ENCODE results near the gene ANLN.
"Not testable (repeated sequence)": the region's sequence is repeated elsewhere in the genome, so short reads cannot be mapped to it uniquely, and the experiment has no call there.

The ANLN gene

DNA sequence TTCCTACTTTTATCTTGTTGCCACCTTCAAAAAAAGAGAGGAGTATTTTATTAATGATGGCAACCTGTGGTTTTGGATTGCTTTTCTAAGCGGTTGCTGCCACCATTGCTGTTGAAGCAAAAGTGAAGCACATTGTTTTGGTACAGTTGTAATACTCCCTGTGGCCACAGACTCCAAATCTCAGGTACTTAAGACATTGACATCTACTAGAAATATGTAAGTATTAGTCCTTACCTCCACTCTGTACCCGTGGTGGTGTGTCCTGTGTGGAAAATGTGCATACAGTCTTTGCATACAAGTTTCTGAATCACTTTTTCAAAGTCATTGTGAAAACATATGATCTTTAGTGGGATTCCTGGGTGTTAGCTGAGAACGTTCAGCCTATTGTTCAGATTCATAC is 85.7 kb downstream of the ANLN start:
- no peak overlapping the region for H3K4me3 ChIP-seq (ENCODE audit: low read depth, low read length)

DNA sequence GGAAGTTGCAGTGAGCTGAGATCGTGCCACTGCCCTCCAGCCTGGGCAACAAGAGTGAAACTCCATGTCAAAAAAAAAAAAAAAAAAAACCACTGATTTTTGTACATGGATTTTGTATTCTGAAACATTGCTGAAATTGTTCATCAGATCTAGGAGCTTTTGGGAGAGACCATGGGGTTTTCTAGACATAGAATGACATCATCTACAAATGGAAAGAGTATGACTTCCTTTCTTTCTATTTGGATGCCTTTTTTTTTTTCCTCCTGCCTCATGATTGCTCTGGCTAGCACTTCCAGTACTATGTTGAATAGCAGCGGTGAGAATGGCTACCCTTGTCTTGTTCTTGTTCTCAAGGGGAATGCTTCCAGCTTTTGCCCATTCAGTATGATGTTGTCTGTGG is 89.1 kb downstream of the ANLN start:
- TF ChIP-seq, protein P1, sequence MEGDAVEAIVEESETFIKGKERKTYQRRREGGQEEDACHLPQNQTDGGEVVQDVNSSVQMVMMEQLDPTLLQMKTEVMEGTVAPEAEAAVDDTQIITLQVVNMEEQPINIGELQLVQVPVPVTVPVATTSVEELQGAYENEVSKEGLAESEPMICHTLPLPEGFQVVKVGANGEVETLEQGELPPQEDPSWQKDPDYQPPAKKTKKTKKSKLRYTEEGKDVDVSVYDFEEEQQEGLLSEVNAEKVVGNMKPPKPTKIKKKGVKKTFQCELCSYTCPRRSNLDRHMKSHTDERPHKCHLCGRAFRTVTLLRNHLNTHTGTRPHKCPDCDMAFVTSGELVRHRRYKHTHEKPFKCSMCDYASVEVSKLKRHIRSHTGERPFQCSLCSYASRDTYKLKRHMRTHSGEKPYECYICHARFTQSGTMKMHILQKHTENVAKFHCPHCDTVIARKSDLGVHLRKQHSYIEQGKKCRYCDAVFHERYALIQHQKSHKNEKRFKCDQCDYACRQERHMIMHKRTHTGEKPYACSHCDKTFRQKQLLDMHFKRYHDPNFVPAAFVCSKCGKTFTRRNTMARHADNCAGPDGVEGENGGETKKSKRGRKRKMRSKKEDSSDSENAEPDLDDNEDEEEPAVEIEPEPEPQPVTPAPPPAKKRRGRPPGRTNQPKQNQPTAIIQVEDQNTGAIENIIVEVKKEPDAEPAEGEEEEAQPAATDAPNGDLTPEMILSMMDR (IDR thresholded peaks at IDR 0.05; ENCODE audit: low read depth, low read length): no peak
- in situ Hi-C loops (cut with HindIII; ENCODE audit: low sequenced_read_pairs): no loop called here
- H3K4me3 ChIP-seq (ENCODE audit: low read depth, low read length): no peak overlapping the region
- no peak for DNase-seq (ENCODE audit: low read depth, low spot score)

More for the DNA sequence above, 85.7 kb downstream of the ANLN start:
- in situ Hi-C loops (cut with HindIII; ENCODE audit: low sequenced_read_pairs): no loop called here
- TF ChIP-seq, protein P1 (IDR thresholded peaks at IDR 0.05; ENCODE audit: low read depth, low read length): no peak
- DNase-seq (ENCODE audit: low read depth, low spot score): no peak

DNA sequence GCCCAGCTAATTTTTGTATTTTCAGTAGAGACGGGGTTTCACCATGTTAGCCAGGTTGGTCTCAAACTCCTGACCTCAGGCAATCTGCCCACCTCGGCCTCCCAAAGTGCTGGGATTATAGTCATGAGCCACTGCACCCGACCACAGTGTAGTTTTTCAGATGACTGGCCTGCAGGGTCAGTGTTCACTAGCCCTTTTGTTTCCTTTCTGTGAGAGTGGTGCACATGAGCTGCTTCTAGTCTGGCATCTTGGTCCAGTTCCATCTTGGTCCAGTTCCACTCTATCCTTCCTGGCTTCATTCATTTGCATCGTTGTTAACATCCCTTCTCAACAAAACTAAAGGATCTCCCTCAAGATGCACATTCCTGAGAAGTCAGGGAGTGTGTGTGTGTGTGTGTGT is 94.2 kb downstream of the ANLN start:
- in situ Hi-C loops (cut with HindIII; ENCODE audit: low sequenced_read_pairs); DNase-seq (ENCODE audit: low read depth, low spot score): not testable (repeated sequence)

DNA sequence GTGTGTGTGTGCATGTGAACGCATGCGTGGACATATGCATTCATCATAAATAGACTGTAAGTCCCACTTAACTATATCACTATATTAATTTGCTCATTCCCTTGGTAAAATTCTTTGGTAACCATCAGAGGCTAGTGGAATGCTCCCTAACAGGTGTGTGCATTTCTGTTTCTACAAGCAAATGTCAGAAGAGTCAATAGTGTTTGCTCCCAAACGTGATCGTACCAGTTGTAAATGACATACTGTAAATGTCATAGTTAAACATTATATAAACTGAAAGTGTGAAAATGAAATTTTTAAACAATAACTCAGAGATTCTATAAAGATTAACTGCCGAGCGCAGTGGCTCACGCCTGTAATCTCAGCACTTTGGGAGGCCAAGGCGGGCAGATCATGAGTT is 94.6 kb downstream of the ANLN start:
- in situ Hi-C loops (cut with HindIII; ENCODE audit: low sequenced_read_pairs): no loop called here
- TF ChIP-seq, protein P1 (IDR thresholded peaks at IDR 0.05; ENCODE audit: low read depth, low read length): no peak
- no peak for DNase-seq (ENCODE audit: low read depth, low spot score)
- no peak overlapping the region for H3K4me3 ChIP-seq (ENCODE audit: low read depth, low read length)

More for the DNA sequence above, 94.2 kb downstream of the ANLN start:
- H3K4me3 ChIP-seq (ENCODE audit: low read depth, low read length): not testable (repeated sequence)

DNA sequence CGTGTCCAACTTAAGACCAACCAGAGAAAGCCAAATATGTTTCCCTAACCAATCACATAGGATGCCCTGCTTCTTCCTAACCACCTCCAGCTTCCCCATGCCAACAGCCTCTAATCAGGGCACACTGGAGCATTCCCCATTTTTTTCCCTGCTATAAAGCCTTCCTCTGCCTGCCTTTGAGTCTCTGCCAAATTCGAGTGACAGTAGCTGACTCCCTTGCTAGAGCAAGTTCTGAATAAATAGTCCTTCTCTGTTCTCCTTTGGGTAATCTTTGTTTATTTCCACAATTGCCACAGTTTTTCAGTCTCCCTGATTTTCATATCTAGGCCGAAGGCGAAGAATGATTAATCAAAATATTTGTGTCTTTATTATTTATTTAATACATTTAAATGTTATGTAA is 96.7 kb downstream of the ANLN start:
- H3K4me3 ChIP-seq (ENCODE audit: low read depth, low read length): no peak overlapping the region

DNA sequence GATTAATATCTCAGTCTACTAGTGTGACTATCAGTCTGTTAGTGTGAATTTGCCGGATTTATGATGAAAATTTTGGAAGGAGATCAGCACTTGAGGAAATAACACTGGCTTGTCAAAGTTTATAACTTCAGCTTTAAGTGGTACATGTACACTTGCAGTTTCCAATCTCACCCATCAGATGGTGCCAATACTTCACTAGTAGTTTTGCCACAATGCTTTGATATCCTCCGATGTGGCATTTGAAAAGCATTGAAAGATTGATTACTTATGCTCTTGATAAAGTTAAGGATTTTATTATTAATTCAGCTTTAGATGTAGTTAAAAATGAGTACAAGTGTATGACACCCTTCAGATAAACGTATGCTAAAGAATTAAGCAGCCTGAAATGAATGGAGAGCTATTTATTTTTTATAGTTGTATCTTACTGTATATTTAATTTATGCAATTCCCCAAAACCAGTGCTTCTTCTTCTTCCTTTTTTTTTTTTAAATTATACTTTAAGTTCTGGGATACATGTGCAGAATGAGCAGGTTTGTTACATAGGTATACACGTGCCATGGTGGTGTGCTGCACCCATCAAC is 98.2 kb downstream of the ANLN start:
- DNase-seq (ENCODE audit: low read depth, low spot score): peak; percentile 70
- TF ChIP-seq, protein P1 (IDR thresholded peaks at IDR 0.05; ENCODE audit: low read depth, low read length): peak; percentile 78
- in situ Hi-C loops (cut with HindIII; ENCODE audit: low sequenced_read_pairs): no loop called here
- no peak overlapping the region for H3K4me3 ChIP-seq (ENCODE audit: low read depth, low read length)

More for the DNA sequence above, 96.7 kb downstream of the ANLN start:
- in situ Hi-C loops (cut with HindIII; ENCODE audit: low sequenced_read_pairs): no loop called here
- DNase-seq (ENCODE audit: low read depth, low spot score): no peak
- TF ChIP-seq, protein P1 (IDR thresholded peaks at IDR 0.05; ENCODE audit: low read depth, low read length): no peak

DNA sequence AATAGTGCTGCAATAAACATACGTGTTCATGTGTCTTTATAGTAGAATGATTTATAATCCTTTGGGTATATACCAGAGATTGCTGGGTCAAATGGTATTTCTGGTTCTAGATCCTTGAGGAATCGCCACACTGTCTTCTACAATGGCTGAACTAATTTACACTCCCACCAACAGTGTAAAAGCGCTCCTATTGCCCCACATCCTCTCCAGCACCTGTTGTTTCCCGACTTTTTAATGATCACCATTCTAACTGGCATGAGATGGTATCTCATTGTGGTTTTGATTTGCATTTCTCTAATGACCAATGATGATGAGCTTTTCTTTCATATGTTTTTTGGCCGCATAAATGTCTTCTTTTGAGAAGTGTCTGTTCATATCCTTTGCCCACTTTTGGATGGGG is 99.0 kb downstream of the ANLN start:
- H3K4me3 ChIP-seq (ENCODE audit: low read depth, low read length); DNase-seq (ENCODE audit: low read depth, low spot score); in situ Hi-C loops (cut with HindIII; ENCODE audit: low sequenced_read_pairs): not testable (repeated sequence)

DNA sequence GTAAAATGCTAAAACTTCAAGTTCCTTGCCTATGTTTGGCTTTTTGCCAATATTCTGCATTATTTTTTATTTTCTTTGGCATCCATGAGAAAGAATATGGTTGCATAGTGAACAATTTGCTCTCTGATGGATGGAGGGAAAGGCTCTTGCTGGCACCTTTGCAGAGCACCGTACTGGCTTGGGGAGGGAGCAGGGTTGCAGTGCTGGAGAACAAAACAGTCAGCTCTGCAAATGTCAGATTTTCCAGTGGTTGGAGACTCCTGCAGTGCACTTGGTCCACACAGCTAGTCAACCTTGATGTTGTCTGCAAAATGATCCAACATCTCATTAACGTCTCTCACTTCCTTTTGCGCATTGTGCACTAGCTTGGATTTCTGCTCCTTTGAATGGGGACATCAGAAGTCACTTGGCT is 100.8 kb downstream of the ANLN start:
- DNase-seq (ENCODE audit: low read depth, low spot score): peak; percentile 34
- H3K4me3 ChIP-seq (ENCODE audit: low read depth, low read length): no peak overlapping the region
- TF ChIP-seq, protein P1 (IDR thresholded peaks at IDR 0.05; ENCODE audit: low read depth, low read length): no peak
- in situ Hi-C loops (cut with HindIII; ENCODE audit: low sequenced_read_pairs): no loop called here
